ENCODE results near the gene WDR1.
"Not testable (repeated sequence)": the region's sequence is repeated elsewhere in the genome, so short reads cannot be mapped to it uniquely, and the experiment has no call there.

WDR1 gene

DNA sequence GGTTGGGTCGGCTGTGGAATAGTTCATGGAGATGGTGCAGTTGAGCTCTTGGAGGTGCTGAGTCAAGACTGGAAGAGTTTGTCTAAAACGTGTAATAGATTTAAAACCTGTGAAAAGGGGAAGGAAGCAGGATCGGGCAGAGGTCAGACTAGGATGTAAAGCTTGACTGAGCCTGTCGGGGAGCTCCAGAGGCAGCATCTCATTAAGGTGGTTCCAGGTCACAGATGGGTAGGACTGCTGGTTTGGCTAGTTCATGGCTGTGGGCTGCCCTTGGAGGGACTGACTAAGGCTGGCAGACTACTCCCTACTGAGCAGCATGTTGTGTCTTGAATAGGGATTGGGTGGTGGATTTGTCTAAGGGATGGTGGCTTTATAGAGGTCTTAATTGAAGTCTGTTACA lies 28.4 kb upstream of the WDR1 start:
- no peaks in the 10 kb centered on the region for H3K4me1 ChIP-seq
- H3K36me3 ChIP-seq (replicated peaks): no peaks in the 10 kb centered on the region
- no peak for DNase-seq (ENCODE audit: low spot score in 2 of 2)
- no peak overlapping the region for H3K4me3 ChIP-seq
- in situ Hi-C loops (cut with MboI; ENCODE audit: low sequenced_read_pairs): no loop called here
- no peaks in the 10 kb centered on the region for H3K9me3 ChIP-seq
- no peaks in the 10 kb centered on the region for H3K27me3 ChIP-seq (ENCODE audit: low read depth)

DNA sequence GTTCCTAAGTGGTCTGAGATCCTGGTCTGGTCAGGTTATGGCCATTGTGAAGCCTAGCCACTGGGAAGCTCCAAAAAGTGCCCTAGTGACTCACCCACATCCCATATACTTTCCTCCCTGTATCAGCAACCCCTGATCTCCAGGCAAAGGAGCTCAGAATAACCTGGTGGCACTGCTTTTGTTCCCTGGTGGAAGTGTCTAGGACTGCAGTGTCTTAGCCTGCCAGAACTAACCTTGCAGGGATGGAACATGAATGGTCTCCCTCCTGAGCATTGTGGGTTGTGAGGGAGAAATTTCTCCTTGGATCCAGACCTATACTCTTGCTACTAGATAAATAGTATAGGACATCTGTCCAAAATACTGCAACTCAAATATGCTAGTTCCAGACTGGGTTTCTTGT lies 27.9 kb upstream of the WDR1 start:
- no peaks in the 10 kb centered on the region for H3K27me3 ChIP-seq (ENCODE audit: low read depth)
- no peaks in the 10 kb centered on the region for H3K36me3 ChIP-seq (replicated peaks)
- H3K4me3 ChIP-seq: no peak overlapping the region
- H3K4me1 ChIP-seq: no peaks in the 10 kb centered on the region
- in situ Hi-C loops (cut with MboI; ENCODE audit: low sequenced_read_pairs): no loop called here
- no peak for DNase-seq (ENCODE audit: low spot score in 2 of 2)
- no peaks in the 10 kb centered on the region for H3K9me3 ChIP-seq

DNA sequence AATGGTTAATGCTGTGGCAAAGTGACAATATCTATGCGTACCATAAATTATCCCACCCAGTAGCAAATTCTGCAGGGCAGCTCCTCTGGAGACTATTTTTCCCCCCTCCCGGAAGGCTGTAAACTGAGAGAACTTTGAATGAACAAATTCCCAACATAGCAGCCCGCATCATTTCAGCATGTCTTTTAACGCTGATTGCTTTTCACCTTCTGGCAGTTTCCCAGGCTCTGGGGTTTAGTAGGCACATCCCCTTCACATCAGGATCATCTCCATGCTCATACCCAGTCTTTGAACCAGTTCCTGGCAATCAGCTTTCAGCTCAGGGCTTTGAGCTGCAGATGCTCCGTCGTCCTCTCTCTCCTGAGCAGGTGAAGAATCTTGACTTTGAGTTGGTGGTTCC lies 26.6 kb upstream of the WDR1 start:
- in situ Hi-C loops (cut with MboI; ENCODE audit: low sequenced_read_pairs): no loop called here
- no peaks in the 10 kb centered on the region for H3K4me1 ChIP-seq
- no peaks in the 10 kb centered on the region for H3K9me3 ChIP-seq
- H3K4me3 ChIP-seq: no peak overlapping the region
- no peaks in the 10 kb centered on the region for H3K36me3 ChIP-seq (replicated peaks)
- no peaks in the 10 kb centered on the region for H3K27me3 ChIP-seq (ENCODE audit: low read depth)
- DNase-seq (ENCODE audit: low spot score in 2 of 2): no peak

DNA sequence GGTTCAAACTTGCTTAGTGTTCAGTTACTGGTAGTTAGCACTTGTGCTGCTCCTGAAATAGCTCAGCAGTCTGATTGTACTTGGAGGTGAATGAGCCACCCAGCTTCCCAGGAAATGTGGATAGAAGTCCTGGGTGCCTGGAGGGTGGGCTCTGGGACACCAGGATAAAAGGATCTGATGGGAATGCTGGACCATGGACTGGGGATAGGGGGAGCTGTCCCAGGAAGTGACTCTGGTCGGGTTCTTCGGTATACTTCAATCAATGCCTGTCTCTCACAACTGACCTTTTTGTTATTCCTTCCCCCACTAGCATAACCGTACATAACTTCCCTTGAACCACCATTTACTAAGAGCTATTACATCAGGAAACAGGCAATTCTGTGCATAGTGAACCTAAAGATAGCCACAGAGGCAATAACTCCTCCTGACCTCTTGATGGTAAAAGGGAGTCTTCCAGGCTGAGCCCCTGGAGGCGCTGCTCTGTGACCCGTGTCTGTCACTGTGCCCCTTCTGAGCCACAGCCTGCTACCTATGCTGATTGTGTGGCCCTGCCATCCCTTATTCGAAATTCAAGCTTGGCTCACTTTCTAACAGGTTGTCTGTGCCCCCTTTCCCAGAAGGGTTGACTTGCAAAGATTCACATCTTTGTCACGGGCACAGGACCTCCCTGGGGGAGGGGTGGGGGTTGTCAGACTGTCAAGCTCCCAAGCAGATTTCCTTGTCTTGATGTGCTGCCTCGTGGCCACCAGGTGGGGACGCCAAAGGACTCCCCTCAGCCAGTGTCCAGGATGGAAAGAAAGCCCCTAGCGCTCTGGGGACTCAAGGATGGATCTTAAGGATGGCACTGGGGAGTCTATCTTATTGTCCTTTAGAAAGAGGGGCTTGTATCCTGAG lies 24.5 kb upstream of the WDR1 start:
- Histone ChIP-seq H3K9me3 (no peaks in the 10 kb centered on the region), H3K4me3 (no peak overlapping the region), H3K4me1 (no peaks in the 10 kb centered on the region), H3K27me3 (ENCODE audit: low read depth) (no peaks in the 10 kb centered on the region), H3K36me3 (replicated peaks) (no peaks in the 10 kb centered on the region)
- no peak for DNase-seq (ENCODE audit: low spot score in 2 of 2)
- in situ Hi-C loops (cut with MboI; ENCODE audit: low sequenced_read_pairs): no loop called here

- no peak for DNase-seq (ENCODE audit: low spot score in 2 of 2)
- Histone ChIP-seq H3K4me1 (no peaks in the 10 kb centered on the region), H3K9me3 (no peaks in the 10 kb centered on the region), H3K4me3 (no peak overlapping the region), H3K27me3 (ENCODE audit: low read depth) (no peaks in the 10 kb centered on the region), H3K36me3 (replicated peaks) (no peaks in the 10 kb centered on the region)
- in situ Hi-C loops (cut with MboI; ENCODE audit: low sequenced_read_pairs): no loop called here
Measured at GRCh38 chr4:10139518-10139917, 22.9 kb upstream of the WDR1 start.

GRCh38 chr4:10135260-10135659 lies 18.7 kb upstream of the WDR1 start:
- Histone ChIP-seq H3K36me3 (replicated peaks) (no peaks in the 10 kb centered on the region), H3K4me1 (no peaks in the 10 kb centered on the region), H3K27me3 (ENCODE audit: low read depth) (no peaks in the 10 kb centered on the region), H3K4me3 (no peak overlapping the region), H3K9me3 (no peaks in the 10 kb centered on the region)
- DNase-seq (ENCODE audit: low spot score in 2 of 2): no peak
- in situ Hi-C loops (cut with MboI; ENCODE audit: low sequenced_read_pairs): no loop called here

DNA sequence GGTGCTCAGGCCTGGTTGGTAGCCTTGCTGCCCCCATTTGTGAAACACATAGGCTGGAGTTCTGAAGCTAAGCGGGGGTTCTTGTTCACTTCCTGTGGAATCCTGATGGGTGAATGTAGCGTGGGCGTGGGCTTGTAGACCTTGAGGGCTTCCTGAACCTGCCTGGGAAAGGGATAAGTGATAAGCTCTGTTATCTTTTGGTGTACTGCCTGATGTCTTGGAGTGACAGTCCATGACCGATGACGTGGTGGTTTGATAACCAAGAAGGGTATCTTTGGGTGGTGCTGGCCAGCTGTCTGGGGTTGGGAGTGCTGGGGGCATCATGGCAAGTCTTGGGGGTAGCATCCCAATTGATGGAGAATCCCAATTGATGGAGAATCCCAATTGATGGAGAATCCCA lies 17.5 kb upstream of the WDR1 start:
- H3K9me3 ChIP-seq: no peaks in the 10 kb centered on the region
- no peaks in the 10 kb centered on the region for H3K27me3 ChIP-seq (ENCODE audit: low read depth)
- DNase-seq (ENCODE audit: low spot score in 2 of 2): no peak
- H3K4me3 ChIP-seq: no peak overlapping the region
- no peaks in the 10 kb centered on the region for H3K4me1 ChIP-seq
- no peaks in the 10 kb centered on the region for H3K36me3 ChIP-seq (replicated peaks)
- in situ Hi-C loops (cut with MboI; ENCODE audit: low sequenced_read_pairs): no loop called here

DNA sequence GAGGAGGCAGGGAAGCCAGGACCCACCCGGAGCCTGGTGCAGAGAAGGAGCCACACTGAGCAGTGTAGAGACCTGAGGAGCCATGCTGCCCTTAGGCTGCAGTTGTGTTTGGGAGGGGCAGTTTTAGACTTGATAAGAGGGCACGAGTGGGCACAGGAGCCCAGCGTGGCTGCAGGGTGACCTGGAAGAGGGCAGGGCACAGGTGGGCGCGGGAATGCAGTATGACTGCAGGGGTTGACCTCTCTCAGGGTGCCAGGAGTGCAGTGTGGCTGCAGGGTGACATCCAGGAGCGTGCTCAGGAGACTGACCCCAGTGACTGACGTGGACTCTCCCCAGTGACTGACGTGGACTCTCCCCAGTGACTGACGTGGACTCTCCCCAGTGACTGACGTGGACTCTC lies 14.6 kb upstream of the WDR1 start:
- DNase-seq (ENCODE audit: low spot score in 2 of 2): no peak
- no peaks in the 10 kb centered on the region for H3K36me3 ChIP-seq (replicated peaks)
- in situ Hi-C loops (cut with MboI; ENCODE audit: low sequenced_read_pairs): no loop called here
- no peak overlapping the region for H3K4me3 ChIP-seq
- H3K9me3 ChIP-seq: no peaks in the 10 kb centered on the region
- H3K4me1 ChIP-seq: peaks cover 6% of the 10 kb centered on the region; the same call in 1 of the 2 replicates
- H3K27me3 ChIP-seq (ENCODE audit: low read depth): no peaks in the 10 kb centered on the region

DNA sequence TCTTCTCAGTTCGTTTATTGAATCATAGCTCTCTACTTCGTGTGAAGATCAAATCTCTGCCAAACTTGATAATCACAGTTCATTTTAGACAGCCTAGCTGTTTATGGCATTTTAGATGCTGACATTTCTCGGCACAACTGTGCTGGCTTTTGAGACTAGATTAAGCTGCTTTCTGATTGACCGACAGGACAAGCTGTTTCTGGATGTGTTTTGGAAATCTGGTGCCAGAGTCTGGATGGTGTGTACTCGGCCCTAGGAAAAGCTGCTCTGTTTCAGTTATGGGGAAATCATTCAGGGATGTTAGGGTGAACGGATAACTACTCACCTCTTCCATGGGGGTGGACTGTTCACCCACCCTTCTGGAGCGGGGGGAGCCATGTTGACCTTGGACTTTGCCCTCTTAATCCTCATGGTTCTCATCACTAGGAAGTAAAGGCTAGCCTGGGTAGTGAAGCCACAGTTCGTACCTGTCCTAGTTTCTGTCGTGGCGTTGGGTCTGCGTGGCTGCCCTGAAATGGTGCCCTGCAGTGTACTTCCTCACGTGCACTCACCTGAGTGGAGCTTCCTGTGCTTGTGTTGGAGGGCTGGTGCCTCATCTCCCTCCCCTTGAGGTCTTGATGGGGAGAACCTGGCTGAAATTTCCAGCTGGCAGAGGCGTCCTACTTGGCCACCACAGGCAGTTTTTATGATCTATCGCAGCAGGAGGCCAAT lies 13.7 kb upstream of the WDR1 start:
- in situ Hi-C loops (cut with MboI; ENCODE audit: low sequenced_read_pairs): no loop called here
- Histone ChIP-seq H3K36me3 (replicated peaks) (no peaks in the 10 kb centered on the region), H3K27me3 (ENCODE audit: low read depth) (no peaks in the 10 kb centered on the region), H3K4me1 (peaks cover 6% of the 10 kb centered on the region; the same call in 1 of the 2 replicates), H3K9me3 (no peaks in the 10 kb centered on the region), H3K4me3 (no peak overlapping the region)
- no peak for DNase-seq (ENCODE audit: low spot score in 2 of 2)

DNA sequence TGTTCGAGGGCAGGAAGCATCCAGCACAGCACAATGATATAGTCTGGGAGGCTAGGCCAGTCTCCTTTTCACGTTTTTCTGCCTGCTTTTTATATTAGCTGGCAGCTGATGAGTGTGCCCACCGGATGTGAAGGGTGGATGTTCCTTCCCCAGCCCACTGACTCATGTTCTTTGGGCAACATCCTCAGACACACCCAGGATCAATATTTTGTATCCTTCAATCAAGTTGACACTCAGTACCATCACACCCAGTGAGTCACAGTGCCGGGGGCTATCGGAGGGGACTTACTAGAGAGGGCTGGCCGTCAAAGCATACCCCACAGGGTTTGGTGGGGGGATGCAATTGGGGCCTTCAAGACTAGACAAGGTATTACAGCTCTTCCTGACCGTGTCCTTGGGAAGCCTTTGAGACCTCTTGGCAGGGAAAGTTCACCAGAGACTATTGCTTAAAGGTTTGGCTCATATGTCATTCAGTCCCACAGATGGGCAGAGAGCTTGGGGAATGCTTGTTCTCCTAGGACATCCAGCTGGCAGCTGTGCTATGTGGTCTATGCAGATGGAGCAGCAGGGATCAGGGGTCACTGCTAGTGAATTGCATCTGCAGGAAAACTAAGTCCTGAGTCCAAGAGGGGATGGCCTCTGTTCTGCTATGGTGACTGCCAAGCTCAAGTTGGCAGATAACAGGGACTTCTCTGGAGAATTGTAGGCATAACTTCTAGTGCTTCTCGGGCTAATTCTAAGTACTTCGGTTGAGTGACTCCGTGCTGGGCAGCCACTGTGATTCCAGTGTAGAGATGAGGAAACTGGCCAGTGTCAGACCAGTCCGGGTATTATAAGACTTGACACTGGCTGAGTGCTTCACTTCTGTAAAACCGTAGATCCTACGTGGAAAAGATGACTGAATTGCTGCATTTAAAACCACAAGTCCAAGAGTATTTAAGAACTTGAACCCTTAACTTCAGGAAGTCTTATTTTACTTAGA lies 12.9 kb upstream of the WDR1 start:
- no peaks in the 10 kb centered on the region for H3K27me3 ChIP-seq (ENCODE audit: low read depth)
- DNase-seq (ENCODE audit: low spot score in 2 of 2): no peak
- in situ Hi-C loops (cut with MboI; ENCODE audit: low sequenced_read_pairs): no loop called here
- no peak overlapping the region for H3K4me3 ChIP-seq
- no peaks in the 10 kb centered on the region for H3K9me3 ChIP-seq
- peaks cover 6% of the 10 kb centered on the region; the same call in 1 of the 2 replicates for H3K4me1 ChIP-seq
- H3K36me3 ChIP-seq (replicated peaks): no peaks in the 10 kb centered on the region

GRCh38 chr4:10128761-10129160 lies 12.2 kb upstream of the WDR1 start:
- Histone ChIP-seq H3K4me3 (no peak overlapping the region), H3K36me3 (replicated peaks) (no peaks in the 10 kb centered on the region), H3K9me3 (no peaks in the 10 kb centered on the region), H3K27me3 (ENCODE audit: low read depth) (no peaks in the 10 kb centered on the region), H3K4me1 (peaks cover 6% of the 10 kb centered on the region; the same call in 1 of the 2 replicates)
- no peak for DNase-seq (ENCODE audit: low spot score in 2 of 2)
- in situ Hi-C loops (cut with MboI; ENCODE audit: low sequenced_read_pairs): no loop called here

DNA sequence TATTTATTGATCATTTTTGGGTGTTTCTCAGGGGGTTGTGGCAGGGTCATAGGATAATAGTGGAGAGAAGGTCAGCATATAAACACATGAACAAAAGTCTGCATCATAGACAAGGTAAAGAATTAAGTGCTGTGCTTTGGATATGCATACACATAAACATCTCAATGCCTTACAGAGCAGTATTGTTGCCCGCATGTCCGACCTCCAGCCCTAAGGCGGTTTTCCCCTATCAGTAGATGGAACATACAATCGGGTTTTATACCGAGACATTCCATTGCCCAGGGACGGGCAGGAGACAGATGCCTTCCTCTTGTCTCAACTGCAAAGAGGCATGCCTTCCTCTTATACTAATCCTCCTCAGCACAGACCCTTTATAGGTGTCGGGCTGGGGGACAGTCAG lies 10.9 kb upstream of the WDR1 start:
- H3K9me3 ChIP-seq; H3K4me1 ChIP-seq; H3K36me3 ChIP-seq (replicated peaks); H3K4me3 ChIP-seq; H3K27me3 ChIP-seq (ENCODE audit: low read depth); in situ Hi-C loops (cut with MboI; ENCODE audit: low sequenced_read_pairs): not testable (repeated sequence)
- peak; percentile 29 to 67 for DNase-seq (ENCODE audit: low spot score in 2 of 2)

DNA sequence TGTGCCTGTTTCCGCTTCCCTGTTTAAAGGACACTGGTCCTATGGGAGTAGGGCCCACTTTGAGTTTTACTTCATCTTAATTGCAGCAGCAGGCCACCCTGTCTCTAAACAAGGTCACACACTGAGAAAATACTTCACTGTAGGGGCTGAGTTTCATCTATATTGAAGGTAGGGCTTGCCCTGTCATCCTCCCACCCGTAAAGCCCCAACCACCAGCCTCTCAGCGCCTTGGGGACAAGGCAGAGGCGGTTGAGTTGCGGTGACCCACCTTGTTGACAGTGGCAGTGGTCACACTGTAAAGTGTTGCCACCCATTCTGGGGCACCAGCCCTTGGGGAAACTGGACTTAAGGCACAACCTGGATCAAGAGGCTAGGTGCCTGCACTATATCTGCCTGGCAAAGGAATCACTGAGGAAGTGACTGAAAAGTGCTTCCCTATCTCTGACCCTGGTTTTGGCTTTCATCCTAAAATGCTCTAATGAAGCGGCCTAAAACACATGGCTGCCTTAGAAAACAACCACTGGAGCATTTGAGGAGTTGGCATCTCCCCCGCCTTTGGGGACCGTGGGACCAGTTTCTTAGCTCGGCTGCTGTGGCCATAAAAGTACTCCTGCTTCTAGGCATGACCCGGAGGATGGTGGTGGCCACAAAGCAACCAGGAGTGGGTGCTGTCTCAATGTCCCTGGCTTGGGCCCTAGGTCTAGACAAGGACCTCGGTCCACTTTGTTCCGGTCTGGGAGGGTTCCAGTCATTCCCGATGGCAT lies 7.8 kb upstream of the WDR1 start:
- no peak overlapping the region for H3K4me3 ChIP-seq
- in situ Hi-C loops (cut with MboI; ENCODE audit: low sequenced_read_pairs): no loop called here
- peaks cover 6% of the 10 kb centered on the region; the same call in 1 of the 2 replicates for H3K4me1 ChIP-seq
- no peaks in the 10 kb centered on the region for H3K27me3 ChIP-seq (ENCODE audit: low read depth)
- no peaks in the 10 kb centered on the region for H3K9me3 ChIP-seq
- no peaks in the 10 kb centered on the region for H3K36me3 ChIP-seq (replicated peaks)
- DNase-seq (ENCODE audit: low spot score in 2 of 2): no peak
